ENCODE measurements around the gene ELOVL5.

ELOVL5 gene

GRCh38 chr6:53302678-53303360 is 45.9 kb downstream of the ELOVL5 start:
- DNase-seq = peak; percentile 79

- no peak for DNase-seq
These were observed 46.8 kb downstream of the ELOVL5 start for GRCh38 chr6:53301801-53302537.

GRCh38 chr6:53300656-53301551 is 47.8 kb downstream of the ELOVL5 start:
- DNase-seq = no peak

- DNase-seq = no peak
These were observed 49.3 kb downstream of the ELOVL5 start for GRCh38 chr6:53299331-53300005.

GRCh38 chr6:53297004-53297403 is 51.7 kb downstream of the ELOVL5 start:
- no peak for DNase-seq

- DNase-seq = no peak
These were observed 53.6 kb downstream of the ELOVL5 start for GRCh38 chr6:53295176-53295575.

- no peak for DNase-seq
These were observed 54.1 kb downstream of the ELOVL5 start for GRCh38 chr6:53294611-53295010.

GRCh38 chr6:53294095-53294494 is 54.7 kb downstream of the ELOVL5 start:
- peak; percentile 24 for DNase-seq

- no peak for DNase-seq
These were observed 55.1 kb downstream of the ELOVL5 start for GRCh38 chr6:53293691-53294090.

GRCh38 chr6:53290537-53291510 is 57.9 kb downstream of the ELOVL5 start:
- DNase-seq = no peak

- peak; percentile 23 for DNase-seq
These were observed 61.2 kb downstream of the ELOVL5 start for GRCh38 chr6:53287336-53288225.

GRCh38 chr6:53284901-53285300 is 63.8 kb downstream of the ELOVL5 start:
- no peak for DNase-seq

GRCh38 chr6:53282741-53283140 is 66.0 kb downstream of the ELOVL5 start:
- DNase-seq = no peak

GRCh38 chr6:53282234-53282633 is 66.5 kb downstream of the ELOVL5 start:
- no peak for DNase-seq

GRCh38 chr6:53281518-53282215 is 67.1 kb downstream of the ELOVL5 start:
- DNase-seq = no peak

- no peak for DNase-seq
These were observed 68.5 kb downstream of the ELOVL5 start for GRCh38 chr6:53280207-53280606.

GRCh38 chr6:53279293-53279692 is 69.5 kb downstream of the ELOVL5 start:
- DNase-seq = no peak

- no peak for DNase-seq
These were observed 75.4 kb downstream of the ELOVL5 start for GRCh38 chr6:53273370-53273769.

- no peak for DNase-seq
These were observed 78.9 kb downstream of the ELOVL5 start for GRCh38 chr6:53269827-53270226.
